ENCODE measurements around the gene SUN1.
"Not testable (repeated sequence)": the region's sequence is repeated elsewhere in the genome, so short reads cannot be mapped to it uniquely, and the experiment has no call there.

The SUN1 gene

DNA sequence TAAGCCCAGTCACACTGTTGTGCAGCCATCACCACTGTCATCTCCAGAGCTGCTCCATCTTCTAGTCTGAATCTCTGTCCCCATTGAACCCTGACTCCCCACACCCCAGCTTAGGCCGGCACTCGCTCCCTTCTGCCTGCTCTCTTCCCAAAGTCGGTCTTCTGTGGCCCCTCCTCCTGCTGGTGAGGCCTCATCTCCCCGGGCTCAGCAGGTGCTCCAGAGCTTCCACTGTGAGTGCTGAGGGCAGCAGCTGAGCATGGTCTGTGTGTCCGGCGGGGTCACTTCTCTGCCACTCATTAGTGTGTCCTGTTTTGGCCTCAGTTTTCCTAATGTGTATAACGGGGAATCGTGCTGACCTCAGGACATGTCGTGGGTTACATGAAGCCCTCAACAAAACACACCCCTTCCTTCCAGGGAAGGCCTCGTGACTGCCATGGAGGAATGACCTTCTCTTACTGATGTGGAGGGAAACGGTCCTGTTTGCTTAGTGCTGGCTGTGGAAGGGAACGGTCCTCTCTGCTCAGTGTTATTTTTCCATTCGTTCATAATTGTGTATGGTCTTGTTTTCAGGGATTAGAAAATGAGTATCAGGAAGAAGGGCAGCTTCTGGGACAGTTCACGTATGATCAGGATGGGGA, 39.7 kb downstream of the SUN1 start:
- Histone ChIP-seq H3K4me3 (ENCODE audit: low read length) (no peak overlapping the region), H3K79me2 (ENCODE audit: low read length) (peaks cover 3% of the 10 kb centered on the region; the same call in 1 of the 2 replicates), H4K20me1 (ENCODE audit: insufficient read depth, low read length) (no peaks in the 10 kb centered on the region), H3K9ac (ENCODE audit: low read length) (no peak overlapping the region), H3K9me2 (replicated peaks; ENCODE audit: insufficient read depth, low read length) (no peaks in the 10 kb centered on the region), H3K27ac (ENCODE audit: low read length) (no peak overlapping the region), H3K9me3 (replicated peaks; ENCODE audit: insufficient read depth, low read length) (no peaks in the 10 kb centered on the region), H3K36me3 (replicated peaks; ENCODE audit: insufficient read depth, low read length) (0 out of 2 replicates have a peak, but pooled peaks cover 1% of the 10 kb centered on the region), H3K27me3 (replicated peaks; ENCODE audit: insufficient read depth, low read length) (no peaks in the 10 kb centered on the region), H3F3A (ENCODE audit: insufficient read depth, low read length) (0 out of 2 replicates have a peak, but pooled peaks cover 8% of the 10 kb centered on the region), H2AFZ (ENCODE audit: low read length) (no peak overlapping the region), H3K4me2 (ENCODE audit: low read depth, low read length) (no peak overlapping the region), H3K4me1 (ENCODE audit: low read length) (no peaks in the 10 kb centered on the region)
- no peak for TF ChIP-seq EZH2 (optimal IDR thresholded peaks at IDR 0.05; ENCODE audit: low read depth, low read length)
- TF ChIP-seq EZH2phosphoT487 (IDR thresholded peaks at IDR 0.05; ENCODE audit: low read length), result no peak
- no peak for TF ChIP-seq CTCF (IDR thresholded peaks at IDR 0.05; ENCODE audit: low read length)
- no peak for DNase-seq

- not testable (repeated sequence) for H3K36me3 ChIP-seq (replicated peaks; ENCODE audit: insufficient read depth, low read length); H3K9me2 ChIP-seq (replicated peaks; ENCODE audit: insufficient read depth, low read length); H3K4me3 ChIP-seq (ENCODE audit: low read length); H3K4me2 ChIP-seq (ENCODE audit: low read depth, low read length); H3K27me3 ChIP-seq (replicated peaks; ENCODE audit: insufficient read depth, low read length); H3K4me1 ChIP-seq (ENCODE audit: low read length); H3K9ac ChIP-seq (ENCODE audit: low read length); DNase-seq; H3F3A ChIP-seq (ENCODE audit: insufficient read depth, low read length); H3K79me2 ChIP-seq (ENCODE audit: low read length); H3K27ac ChIP-seq (ENCODE audit: low read length); H4K20me1 ChIP-seq (ENCODE audit: insufficient read depth, low read length); H2AFZ ChIP-seq (ENCODE audit: low read length); H3K9me3 ChIP-seq (replicated peaks; ENCODE audit: insufficient read depth, low read length)
Measured at GRCh38 chr7:872685-873084, 40.4 kb downstream of the SUN1 start.

GRCh38 chr7:873367-874002, 41.2 kb downstream of the SUN1 start:
- no peak overlapping the region for H2AFZ ChIP-seq (ENCODE audit: low read length)
- peaks cover 17% of the 10 kb centered on the region for H3K79me2 ChIP-seq (ENCODE audit: low read length)
- H3K9ac ChIP-seq (ENCODE audit: low read length), result no peak overlapping the region
- H4K20me1 ChIP-seq (ENCODE audit: insufficient read depth, low read length), result no peaks in the 10 kb centered on the region
- H3F3A ChIP-seq (ENCODE audit: insufficient read depth, low read length), result 0 out of 2 replicates have a peak, but pooled peaks cover 8% of the 10 kb centered on the region
- 0 out of 2 replicates have a peak, but pooled peaks cover 5% of the 10 kb centered on the region for H3K4me1 ChIP-seq (ENCODE audit: low read length)
- TF ChIP-seq CTCF (IDR thresholded peaks at IDR 0.05; ENCODE audit: low read length) (peak; percentile 77), EZH2phosphoT487 (IDR thresholded peaks at IDR 0.05; ENCODE audit: low read length) (no peak), EZH2 (optimal IDR thresholded peaks at IDR 0.05; ENCODE audit: low read depth, low read length) (no peak)
- no peak overlapping the region for H3K4me2 ChIP-seq (ENCODE audit: low read depth, low read length)
- no peaks in the 10 kb centered on the region for H3K36me3 ChIP-seq (replicated peaks; ENCODE audit: insufficient read depth, low read length)
- H3K9me2 ChIP-seq (replicated peaks; ENCODE audit: insufficient read depth, low read length), result no peaks in the 10 kb centered on the region
- DNase-seq, result peak; percentile 39
- H3K27me3 ChIP-seq (replicated peaks; ENCODE audit: insufficient read depth, low read length), result no peaks in the 10 kb centered on the region
- no peak overlapping the region for H3K27ac ChIP-seq (ENCODE audit: low read length)
- no peaks in the 10 kb centered on the region for H3K9me3 ChIP-seq (replicated peaks; ENCODE audit: insufficient read depth, low read length)
- H3K4me3 ChIP-seq (ENCODE audit: low read length), result no peak overlapping the region
